HTERT RPE-1 (cell line): ENCODE results near the gene CRTAC1.

Source experiments
- in situ Hi-C: fragments of 300-500 bp; cut with MboI; formaldehyde crosslinking; loops from 4 replicates; pipeline ENCODE4 v1.14.3; 2020; ENCODE audit warnings: low sequenced_read_pairs

The CRTAC1 gene

GRCh38 chr10:97875391-97875790 is 155.0 kb downstream of the CRTAC1 start:
- in situ Hi-C loops: no loop called here

DNA sequence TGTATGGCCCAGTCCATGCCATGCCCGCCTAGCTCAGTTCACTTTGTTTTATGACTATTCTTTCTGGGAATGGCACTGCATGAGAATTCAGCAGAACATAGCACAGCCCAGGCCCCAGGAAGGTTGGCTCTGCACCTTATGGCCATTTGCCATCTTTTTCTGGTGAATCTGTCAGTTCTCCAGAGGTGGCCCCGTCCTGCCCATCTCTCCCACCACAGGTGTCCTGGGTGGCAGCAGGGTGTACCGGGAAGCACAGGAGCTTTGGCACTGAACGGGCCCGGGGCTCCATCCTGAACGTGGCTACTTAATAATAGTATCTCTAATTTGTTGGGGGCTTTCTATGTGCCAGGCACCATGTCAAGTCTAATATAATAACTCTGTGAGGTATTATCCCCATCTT is 156.1 kb downstream of the CRTAC1 start:
- in situ Hi-C loops: no loop called here

DNA sequence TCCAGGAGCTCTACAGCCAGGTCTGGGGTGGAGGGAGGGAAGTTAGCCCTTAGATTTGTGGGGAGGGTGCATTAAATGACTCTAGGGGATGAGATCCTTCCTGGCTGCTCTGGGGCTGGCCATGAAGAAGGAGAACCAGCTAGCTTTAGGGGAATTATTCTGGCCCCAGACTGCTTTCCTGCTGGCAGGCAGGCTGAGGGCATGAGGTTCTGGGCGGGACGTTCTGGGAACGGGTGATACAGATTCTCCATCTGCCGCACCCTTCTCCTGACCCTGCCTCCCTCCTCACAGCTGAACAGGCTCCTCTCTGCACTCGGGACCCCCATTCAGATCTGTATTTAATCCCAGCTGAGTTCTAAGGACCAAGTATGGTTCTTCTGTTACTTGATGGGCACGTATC is 156.9 kb downstream of the CRTAC1 start:
- in situ Hi-C loops: no loop called here

DNA sequence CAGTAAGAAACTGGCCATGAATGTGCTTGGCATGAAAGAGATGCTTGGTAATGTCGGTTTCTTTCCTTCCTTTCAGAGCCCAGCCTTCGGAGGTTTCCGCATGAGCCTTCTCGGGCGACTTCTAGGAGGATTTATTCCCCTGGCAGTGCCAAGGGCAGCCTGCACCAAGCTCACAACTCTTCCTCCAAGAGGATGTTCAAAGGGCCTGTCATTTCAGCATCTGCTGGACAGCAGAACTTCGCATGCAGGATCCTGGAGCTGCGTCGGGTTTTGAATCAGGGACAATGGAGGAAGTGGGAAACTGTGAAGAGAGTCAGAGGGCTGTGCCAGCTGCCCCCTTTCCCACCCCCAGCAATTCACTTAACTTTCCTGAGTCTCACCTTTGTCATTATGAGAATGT is 159.4 kb downstream of the CRTAC1 start:
- in situ Hi-C loops: no loop called here

GRCh38 chr10:97869091-97870042 is 161.1 kb downstream of the CRTAC1 start:
- in situ Hi-C loops: no loop called here

GRCh38 chr10:97868134-97868685 is 162.2 kb downstream of the CRTAC1 start:
- in situ Hi-C loops: no loop called here

- in situ Hi-C loops: no loop called here
Measured at GRCh38 chr10:97867220-97867800, 163.1 kb downstream of the CRTAC1 start.

GRCh38 chr10:97866524-97867219 is 163.7 kb downstream of the CRTAC1 start:
- in situ Hi-C loops: no loop called here

DNA sequence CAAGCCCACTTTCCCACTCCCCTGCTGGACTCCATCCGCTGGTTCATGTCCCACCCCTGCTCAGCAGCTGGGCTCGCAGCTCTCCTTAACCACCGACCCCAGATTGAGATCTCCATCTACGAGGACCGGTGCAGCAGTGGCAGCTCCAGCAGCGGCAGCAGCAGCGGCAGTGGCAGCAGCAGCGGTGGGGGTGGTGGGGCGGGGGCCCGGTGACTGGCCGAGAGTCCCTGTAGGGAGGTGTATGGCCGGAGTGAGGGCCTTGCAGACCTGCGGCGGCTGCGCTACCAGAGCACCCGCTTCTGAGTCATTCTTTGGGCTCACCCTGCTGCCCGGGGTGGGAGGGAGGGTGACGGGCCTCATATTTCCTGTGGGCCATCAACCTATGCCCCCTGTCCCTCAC is 164.9 kb downstream of the CRTAC1 start:
- in situ Hi-C loops: no loop called here

- in situ Hi-C loops: no loop called here
Measured at GRCh38 chr10:97863808-97864207, 166.6 kb downstream of the CRTAC1 start.

- in situ Hi-C loops: no loop called here
Measured at GRCh38 chr10:97861924-97862323, 168.5 kb downstream of the CRTAC1 start.

DNA sequence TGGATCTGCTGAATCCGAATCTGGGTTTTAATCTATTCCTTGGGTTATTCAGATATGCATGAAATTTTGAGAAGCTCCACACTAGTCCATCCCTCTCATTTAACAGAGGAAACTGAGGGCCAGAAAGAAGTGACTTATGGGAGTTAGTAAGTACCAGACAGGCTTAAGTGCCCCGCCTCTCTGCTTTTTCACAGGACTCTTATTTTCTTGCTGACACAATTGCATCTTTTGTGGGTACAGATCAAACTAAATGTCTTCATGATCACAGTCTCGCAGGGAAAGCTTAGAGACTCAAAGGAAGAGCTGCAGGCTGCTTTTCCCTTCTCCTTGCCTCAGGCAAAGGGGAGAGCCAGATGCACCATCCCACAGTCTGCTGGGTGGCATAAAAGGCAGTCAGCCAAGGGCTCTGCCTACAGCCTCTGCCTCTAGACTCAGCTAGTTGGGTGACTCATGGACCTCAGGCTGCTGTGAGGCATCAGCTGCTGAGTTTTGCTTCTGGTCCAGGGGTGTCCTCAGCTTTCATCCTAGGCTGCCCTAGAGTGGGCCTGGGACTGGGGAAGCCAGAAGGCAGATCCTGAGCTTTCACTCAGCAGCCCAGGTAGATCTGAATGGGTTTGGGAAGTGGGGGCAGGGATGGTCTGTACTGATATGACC is 169.2 kb downstream of the CRTAC1 start:
- in situ Hi-C loops: no loop called here

GRCh38 chr10:97858001-97858439 is 172.4 kb downstream of the CRTAC1 start:
- in situ Hi-C loops: no loop called here

DNA sequence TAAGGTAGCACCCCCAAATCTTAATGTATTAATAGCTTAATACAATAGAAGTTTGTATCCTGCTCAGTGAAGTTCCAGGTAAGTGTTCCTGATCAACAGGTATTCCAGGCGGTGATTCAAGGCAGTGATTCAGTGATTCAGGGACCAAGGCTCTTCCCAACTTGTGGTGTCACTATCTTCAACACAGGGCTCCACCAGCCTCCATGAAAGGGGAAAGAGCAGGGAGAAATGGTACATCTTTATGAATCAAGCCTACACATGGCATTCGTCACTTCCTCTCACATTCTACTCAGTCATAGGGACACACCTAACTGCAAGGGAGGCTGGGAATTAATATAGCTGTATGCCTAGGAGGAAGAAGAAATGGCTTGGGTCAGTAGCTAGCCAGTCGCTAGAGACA is 175.7 kb downstream of the CRTAC1 start:
- in situ Hi-C loops: no loop called here

DNA sequence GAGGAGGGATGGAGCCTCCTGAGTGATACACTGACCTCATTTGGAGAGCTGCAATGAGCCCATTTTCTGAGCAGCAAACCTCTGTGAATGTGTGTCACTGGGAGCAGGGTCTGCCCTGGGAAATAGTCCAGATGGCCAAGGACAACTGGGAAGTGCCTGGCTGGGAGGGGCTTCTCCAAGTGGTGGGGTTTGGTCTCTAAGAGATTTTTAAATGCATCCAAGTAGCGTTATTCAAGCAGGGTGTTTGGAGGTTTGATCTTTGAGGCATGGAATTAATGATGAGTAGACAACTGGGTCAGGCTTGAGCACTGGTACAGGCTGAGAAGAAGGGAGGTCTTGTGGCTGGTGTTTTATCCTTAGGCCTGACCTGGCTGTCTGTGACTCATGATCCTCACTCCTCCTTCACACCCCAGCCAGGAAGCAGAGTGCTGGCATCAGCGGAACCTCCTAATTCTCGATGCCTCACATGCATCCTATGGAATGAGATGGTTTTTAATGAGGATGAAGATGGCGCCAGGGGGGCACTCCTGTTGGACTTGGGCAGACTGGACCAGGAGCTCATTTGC is 177.5 kb downstream of the CRTAC1 start:
- in situ Hi-C loops: no loop called here

DNA sequence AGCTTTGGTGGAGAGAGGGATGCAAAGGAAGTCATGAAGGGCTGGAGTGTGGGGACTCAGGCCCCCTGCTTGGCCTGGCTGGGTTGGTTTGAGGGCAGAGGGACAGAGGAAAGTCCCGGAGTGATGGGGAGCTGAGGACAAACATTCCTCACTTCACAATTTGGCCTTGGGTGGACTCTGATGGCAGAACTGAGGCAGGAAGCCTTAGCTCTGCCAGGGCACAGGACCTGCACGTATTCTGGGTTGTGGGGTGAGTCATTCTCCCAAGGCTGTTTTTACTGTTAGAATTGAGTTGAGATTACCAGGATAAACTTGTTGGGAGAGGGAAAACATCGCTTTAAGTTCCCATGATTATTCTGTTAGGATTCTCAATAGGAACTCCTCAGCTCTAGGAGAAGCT is 178.1 kb downstream of the CRTAC1 start:
- in situ Hi-C loops: no loop called here

GRCh38 chr10:97851341-97852001 is 178.9 kb downstream of the CRTAC1 start:
- in situ Hi-C loops: no loop called here

DNA sequence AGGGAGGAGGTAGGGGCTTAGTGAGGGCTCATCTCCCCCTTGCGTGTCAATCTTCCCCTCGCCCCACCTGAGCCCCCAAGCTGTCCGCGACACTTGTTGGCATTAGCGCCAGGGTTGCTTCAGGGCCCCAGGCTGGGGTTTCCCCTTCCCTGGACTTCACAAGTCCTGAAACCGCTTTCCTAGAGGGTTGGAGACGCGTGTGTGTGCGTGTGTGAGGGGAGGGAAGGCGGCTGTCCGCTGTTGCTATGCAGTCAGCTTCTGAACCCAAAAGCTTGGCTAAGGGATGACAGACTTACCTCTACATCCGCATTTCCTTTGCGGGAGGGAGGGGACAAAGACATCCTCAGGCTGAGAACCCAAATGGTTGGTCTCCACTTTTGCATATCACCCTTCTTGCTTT is 180.0 kb downstream of the CRTAC1 start:
- in situ Hi-C loops: no loop called here

- in situ Hi-C loops: no loop called here
Measured at GRCh38 chr10:97849687-97850402, 180.6 kb downstream of the CRTAC1 start, which contains the start of gene GOLGA7B. Gene GOLGA7B, plus strand, starts transcription at chr10:97849843. Its CDS starts 461 bp downstream, at chr10:97850304.
